ENCODE measurements around the gene PTH2R. TPM values are rescaled to one million over a fixed set of nuclear protein-coding genes. Genes with fewer than 3 reads are reported as not detected.

The PTH2R gene
- total and polyA plus RNA-seq, 2 of the 4 experiments (the other 2 are of a cell fraction): under 0.01 TPM; not detected in 1

GRCh38 chr2:208407667-208408066, 1.1 kb downstream of the PTH2R start:
- Histone ChIP-seq H2AK9ac (replicated peaks; ENCODE audit: low read depth, low read length, poor library complexity) (no peak overlapping the region), H3K4me1 (ENCODE audit: control insufficient read depth, insufficient read depth, low read length) (peaks cover 5% of the 10 kb centered on the region; the same call in 1 of the 2 replicates), H2AK5ac (ENCODE audit: low read depth, low read length) (no peak overlapping the region), H4K20me1 (ENCODE audit: insufficient read depth, low read length) (no peaks in the 10 kb centered on the region), H3K27me3 (ENCODE audit: control insufficient read depth, insufficient read depth, low read length) (peaks cover 23% of the 10 kb centered on the region), H4K8ac (ENCODE audit: low read depth in 2 of 2, low read length in 2 of 2) (no peak overlapping the region), H3K36me3 (ENCODE audit: control insufficient read depth, insufficient read depth, low read length) (no peaks in the 10 kb centered on the region), H2BK20ac (ENCODE audit: low read depth, low read length) (no peak overlapping the region), H4K5ac (ENCODE audit: low read depth, low read length) (no peak overlapping the region), H2BK5ac (ENCODE audit: low read depth, low read length, poor library complexity, severe bottlenecking) (no peak overlapping the region), H3K14ac (replicated peaks; ENCODE audit: low read depth, low read length) (no peak overlapping the region), H2BK120ac (ENCODE audit: low read depth, low read length) (no peak overlapping the region), H3K4me3 (ENCODE audit: insufficient read depth, low read depth, low read length) (no peak overlapping the region), H3K56ac (ENCODE audit: extremely low read depth, insufficient read depth, low read length) (no peak overlapping the region), H3K9me3 (ENCODE audit: control insufficient read depth, insufficient read depth, low read length) (no peaks in the 10 kb centered on the region), H2AFZ (replicated peaks; ENCODE audit: low read length, poor library complexity) (no peak overlapping the region), H3K27ac (ENCODE audit: insufficient read depth, low read length) (no peak overlapping the region), H3K23ac (ENCODE audit: low read depth, low read length) (no peak overlapping the region), H3K9me1 (ENCODE audit: insufficient read depth, low read length) (no peaks in the 10 kb centered on the region), H3K79me1 (ENCODE audit: low read depth in 1 of 2, low read length in 2 of 2) (no peaks in the 10 kb centered on the region), H3K18ac (ENCODE audit: low read depth, low read length) (no peak overlapping the region), H3K4me2 (ENCODE audit: low read depth, low read length) (no peak overlapping the region), H3K9ac (ENCODE audit: low read depth, low read length) (no peak overlapping the region), H3K4ac (ENCODE audit: low read depth, low read length) (no peak overlapping the region), H4K91ac (ENCODE audit: insufficient read depth, low read depth, low read length) (no peak overlapping the region), H2BK15ac (ENCODE audit: low read depth, low read length) (no peak overlapping the region)
- ChIA-PET CTCF (interaction anchor here (0.6 to 0.7 kb wide), 3 partner anchors 1155 to 1815 kb away, joined by 3 to 9 read pairs (median 6); no protein-coding TSS in a partner anchor), POLR2A (ENCODE audit: unreplicated experiment) (no interaction called here)
- in situ Hi-C loops (cut with MboI; ENCODE audit: low sequenced_read_pairs) (loop anchor here (25.0 kb wide), 1 partner anchor 905 kb away; no protein-coding TSS in a partner anchor), dilution Hi-C loops (cut with HindIII; ENCODE audit: low sequenced_read_pairs, unreplicated experiment) (no loop called here), intact Hi-C loops (cut with micrococcal nuclease) (loop anchor here (5.0 to 10.0 kb wide), 2 partner anchors 1555 to 1987 kb away; no protein-coding TSS in a partner anchor)
- TF ChIP-seq CTCF (conservative IDR thresholded peaks at IDR 0.05; ENCODE audit: low read depth, low read length) (peak; percentile 37), RAD21 (IDR thresholded peaks at IDR 0.05; ENCODE audit: low read length) (peak; percentile 45), BHLHE40 (IDR thresholded peaks at IDR 0.05; ENCODE audit: low read depth, low read length) (no peak)
- DNase-seq (peak; percentile 2), ATAC-seq (ENCODE audit: low read depth) (no peak)
- BruUV-seq (replicated peaks): no TSS peak
- 20% methylated on average over 1 of the region's 9 CpGs; no CpG with 5 or more reads in 1 of the 2 experiments for WGBS, 2 experiments (ENCODE audit: extremely low coverage in 2 of 2, insufficient read length in 1 of 2)

Data from IMR-90 (cell line).